ELR (cell line): ENCODE data around the gene TRIM2.
"Not testable (repeated sequence)": the region's sequence is repeated elsewhere in the genome, so short reads cannot be mapped to it uniquely, and the experiment has no call there.

Experiments
- DNase-seq: peaks from one replicate; pipeline ENCODE4 v3.0.0-alpha.2; 2015; ENCODE audit warnings: low read depth

TRIM2 gene

DNA sequence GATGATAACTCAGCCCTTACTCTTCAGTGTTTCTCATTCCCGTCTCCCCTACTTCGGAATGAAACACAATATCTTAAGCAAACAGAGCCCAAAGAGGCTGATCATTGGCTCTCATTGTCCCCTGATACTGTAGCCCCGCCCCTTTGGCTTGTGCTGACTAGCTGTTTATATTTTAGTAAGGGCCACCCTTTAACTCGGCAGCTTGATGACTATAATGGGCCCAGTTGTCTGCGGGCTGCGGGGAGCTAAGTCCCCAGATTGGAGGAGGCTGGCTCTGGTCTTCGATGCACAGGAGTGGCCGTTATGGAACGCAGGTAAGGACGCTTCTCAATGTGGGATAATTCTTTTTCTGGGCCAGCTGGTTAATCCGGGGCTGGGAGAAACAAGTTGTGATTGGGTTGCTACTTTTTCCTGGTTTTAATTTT lies at the start of gene TRIM2:
Gene TRIM2 (plus strand): TSS at position 197 of the 425 bp plus-strand sequence. CDS start 88 bp downstream, at position 285.
- DNase-seq: no peak

DNA sequence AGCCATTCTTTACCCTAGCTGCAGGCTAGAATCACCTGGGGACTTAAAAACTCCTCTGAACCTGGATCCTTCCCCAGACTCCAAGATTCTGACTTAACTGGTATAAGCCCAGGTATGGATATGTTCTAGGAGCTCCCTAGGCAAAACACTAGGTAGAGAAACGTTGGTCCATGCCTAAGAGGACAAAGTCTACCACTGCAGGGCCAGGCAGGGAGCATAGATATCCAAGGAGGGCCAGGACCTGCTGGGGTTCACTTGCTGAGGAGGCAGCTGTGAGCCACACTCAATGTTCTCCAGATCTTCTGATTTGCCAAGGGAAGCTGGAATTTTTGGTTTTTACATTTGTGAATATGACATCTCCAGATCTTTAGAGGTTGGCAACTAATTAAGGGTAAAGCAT lies 48.6 kb upstream of the TRIM2 start:
- no peak for DNase-seq

DNA sequence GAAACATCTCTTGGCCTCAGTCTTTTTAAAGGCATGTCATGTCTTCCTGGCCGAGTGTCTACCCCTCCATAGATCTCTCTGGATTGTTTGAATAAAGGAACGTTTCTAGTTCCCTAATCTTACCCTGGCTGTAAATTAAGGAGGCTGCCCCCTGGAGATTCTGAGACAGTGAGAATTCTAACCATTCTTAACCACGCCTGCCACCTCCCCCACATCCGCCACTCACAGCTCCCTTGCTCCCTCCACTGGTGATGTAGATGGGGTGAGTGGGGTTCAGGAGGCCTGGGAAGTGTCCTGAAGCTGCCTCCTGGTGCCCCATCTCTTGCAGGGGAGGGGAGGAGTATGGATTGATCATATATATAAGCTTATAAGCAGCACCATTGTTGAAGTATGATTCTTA lies 48.0 kb upstream of the TRIM2 start:
- peak; percentile 25 for DNase-seq

DNA sequence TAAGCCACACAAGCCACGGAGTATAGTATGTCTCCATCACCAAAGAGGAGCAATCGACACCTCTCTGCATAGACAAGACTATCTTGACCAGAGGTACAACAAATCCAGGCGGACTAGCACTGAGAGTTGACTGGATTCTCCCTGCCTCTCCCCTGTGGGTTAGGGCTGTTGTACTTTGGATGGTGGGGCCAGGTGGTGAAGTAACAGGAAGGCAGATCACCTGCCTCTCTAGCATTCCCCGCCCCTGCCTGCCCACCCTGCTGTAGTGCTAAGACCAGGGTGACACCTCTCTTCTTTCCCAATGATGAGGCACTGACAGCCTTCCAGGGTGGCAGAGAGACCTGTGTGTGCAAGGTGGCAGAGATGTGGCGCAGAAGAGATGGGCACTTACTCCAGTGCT lies 47.5 kb upstream of the TRIM2 start:
- DNase-seq: no peak

DNA sequence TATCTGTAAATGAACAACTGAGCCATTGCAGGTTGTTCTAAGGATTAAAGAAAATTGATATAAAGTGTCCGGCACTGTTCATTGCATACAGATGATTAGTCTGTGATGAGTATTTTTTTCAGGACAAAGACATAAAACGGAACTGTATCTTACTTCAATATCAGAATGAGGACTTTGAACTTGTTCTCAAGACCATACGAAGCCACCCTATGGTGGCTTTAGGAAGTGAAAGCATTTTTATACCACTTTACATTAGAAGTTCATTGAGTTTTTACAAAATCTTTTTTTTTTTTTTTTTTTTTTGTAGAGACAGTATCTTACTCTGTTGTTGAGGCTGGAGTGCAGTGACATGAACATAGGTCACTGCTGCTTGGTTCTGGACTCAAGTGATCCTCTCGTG lies 45.2 kb upstream of the TRIM2 start:
- DNase-seq: peak; percentile 33

DNA sequence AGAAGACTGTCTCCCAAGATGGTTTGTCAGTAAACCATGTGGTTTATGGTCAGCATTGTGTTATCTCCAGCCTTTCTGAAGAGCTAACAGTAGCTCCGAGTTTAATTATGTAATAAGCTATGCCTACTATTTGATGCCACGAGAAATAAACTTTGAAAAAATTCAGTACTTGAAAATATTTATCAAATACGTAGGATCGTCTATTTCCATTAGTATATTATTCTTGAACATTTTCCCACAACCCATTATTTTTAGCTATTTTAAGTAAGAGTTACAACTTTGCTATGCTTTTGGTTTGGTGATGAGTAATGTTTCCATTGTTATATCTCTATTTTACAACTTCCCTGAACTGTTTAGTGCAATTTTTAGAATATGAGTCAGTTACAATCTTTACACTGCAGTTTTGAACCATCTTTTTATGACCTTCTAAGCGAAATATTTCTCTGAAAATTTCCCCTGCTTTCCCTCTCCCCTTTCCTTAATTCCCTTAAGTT lies 44.5 kb upstream of the TRIM2 start:
- DNase-seq: peak; percentile 76

DNA sequence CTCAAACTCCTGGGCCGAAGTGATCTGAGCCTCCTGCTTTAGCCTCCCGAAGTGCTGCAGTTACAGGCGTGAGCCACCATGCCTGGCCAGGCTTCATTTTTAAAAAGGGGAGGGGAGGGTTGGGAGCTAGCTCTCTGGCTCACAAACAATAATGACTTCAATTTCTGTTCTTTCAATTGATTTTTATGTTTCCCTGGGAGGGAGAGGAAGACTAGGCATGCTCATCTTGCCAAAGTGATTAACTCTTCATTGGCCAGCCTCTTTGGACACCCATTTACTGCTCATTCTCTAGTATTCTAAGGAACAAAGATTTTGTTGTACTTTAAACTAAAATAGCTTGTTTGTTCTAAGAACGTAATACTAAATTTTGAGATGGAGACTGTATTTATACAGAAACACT lies 43.4 kb upstream of the TRIM2 start:
- DNase-seq: no peak

DNA sequence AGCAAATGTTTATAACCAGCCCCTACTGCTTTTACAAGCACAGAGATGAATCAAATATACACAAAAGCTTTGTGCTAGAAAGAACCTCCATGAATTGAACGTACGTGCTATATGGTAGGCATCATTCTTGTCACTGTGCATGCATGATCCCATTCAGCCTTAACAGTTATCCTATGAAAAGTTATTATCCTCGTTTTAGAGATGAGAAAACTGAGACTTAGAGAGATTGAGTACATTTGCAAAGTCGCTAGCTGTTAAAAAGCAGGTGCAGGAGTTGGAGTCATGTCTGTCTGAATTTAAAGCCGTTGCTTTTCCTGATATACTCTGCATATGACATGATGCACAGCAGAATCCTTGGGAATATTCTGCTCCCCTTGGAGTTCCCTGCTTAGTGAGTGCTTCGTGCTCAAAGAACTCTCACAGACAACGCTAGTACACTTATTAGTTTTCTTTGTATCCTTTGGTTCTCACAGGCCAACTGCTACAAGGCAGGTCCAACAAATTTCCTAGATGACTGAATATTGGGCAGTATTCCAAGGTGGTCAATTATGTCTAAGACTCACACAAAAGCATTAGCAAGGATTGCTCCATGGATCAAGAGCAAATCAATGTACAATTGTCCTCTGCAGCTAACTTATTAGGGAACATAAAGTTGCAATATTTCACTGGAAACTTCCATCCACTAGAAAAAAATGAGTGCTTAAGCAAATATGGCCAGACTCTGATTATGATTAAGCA lies 42.8 kb upstream of the TRIM2 start:
- no peak for DNase-seq

DNA sequence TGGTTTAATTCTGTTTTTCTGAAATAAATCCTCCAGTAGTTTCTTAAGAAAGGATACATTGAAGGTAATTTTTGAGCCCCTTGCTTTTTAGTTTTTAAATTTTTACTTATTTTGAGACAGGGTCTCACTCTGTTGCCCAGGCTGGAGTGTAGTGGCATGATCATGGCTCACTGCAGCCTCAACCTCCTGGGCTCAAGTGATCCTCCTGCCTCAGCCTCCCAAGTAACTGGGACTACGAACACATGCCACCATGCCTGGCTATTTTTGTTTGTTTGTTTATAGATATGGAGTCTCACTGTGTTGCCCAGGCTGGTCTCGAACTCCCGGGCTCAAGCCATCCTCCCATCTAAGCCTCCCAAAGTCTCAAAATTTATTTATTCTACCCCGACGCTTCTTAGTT lies 39.0 kb upstream of the TRIM2 start:
- DNase-seq: not testable (repeated sequence)

DNA sequence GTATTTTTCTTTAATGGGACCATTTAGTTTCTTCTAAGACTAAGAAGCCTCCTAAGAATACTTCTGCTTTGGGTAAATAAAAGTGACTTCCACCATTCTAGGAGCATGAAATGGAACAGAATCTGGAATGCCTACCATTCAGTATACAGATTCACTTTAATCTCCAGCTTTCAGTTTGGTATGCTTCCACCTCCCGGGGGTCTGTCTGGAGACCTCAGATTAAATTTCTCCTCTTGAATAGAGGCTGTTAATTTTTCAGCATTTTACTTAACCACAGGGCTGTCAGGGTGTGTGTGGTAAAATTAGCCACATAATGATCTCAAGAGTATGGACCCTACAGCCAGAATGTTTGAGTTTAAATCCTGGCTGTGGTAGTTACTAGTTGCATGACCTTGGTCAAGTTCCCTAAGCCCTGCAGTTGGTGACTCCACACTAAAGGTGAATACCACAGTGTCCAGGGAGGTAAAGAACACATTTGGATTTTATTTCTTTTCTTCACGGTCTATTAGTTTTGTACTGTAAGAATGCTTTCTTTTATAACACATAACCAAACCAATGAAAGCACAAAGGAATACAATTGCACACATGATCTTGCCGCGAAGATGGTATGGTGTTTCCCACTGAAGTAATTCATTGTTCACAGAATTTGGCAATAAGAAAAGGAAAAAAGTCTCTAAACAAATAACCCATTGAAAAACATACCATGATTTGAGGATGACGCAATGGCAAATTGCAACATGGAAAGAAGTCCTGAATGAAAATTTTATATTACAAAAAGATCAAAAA lies 37.3 kb upstream of the TRIM2 start:
- no peak for DNase-seq

DNA sequence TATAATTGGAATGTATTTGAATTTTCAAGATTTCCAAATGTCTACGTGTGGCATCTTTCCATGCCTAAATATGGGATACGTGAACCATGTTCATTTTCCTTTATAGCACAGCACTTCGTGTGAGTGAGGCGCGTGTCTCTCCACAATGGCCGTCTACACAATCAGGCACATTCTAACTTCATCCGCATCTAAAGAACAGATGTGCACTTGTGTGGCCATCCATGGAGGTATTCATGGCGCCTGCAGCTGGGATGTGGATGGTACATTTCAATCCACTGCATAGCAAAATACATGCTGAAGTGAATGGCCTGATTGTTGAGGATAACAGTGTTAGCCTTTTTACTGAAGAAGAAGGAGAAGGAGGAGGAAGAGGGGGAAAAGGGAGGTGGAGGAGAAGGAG lies 34.5 kb upstream of the TRIM2 start:
- no peak for DNase-seq

DNA sequence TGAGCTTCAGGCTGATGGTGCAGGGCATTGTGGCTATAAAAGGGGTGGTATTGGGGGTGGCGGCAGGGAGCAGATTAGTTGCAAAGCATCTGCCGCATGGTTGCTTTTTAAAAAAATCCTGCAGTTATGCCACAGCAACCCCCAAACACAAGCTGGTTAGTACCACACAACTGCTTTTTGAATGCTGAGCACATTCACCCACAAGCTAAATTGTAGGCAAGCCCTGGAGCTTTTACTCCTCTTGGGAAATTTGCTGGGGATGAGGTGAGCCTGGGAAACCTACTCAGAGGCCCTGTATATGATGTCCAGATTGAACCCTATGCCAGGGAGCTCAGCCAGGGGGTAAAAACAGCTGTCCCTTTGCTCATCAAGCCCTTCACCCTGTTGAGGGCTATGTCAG lies 33.8 kb upstream of the TRIM2 start:
- no peak for DNase-seq

DNA sequence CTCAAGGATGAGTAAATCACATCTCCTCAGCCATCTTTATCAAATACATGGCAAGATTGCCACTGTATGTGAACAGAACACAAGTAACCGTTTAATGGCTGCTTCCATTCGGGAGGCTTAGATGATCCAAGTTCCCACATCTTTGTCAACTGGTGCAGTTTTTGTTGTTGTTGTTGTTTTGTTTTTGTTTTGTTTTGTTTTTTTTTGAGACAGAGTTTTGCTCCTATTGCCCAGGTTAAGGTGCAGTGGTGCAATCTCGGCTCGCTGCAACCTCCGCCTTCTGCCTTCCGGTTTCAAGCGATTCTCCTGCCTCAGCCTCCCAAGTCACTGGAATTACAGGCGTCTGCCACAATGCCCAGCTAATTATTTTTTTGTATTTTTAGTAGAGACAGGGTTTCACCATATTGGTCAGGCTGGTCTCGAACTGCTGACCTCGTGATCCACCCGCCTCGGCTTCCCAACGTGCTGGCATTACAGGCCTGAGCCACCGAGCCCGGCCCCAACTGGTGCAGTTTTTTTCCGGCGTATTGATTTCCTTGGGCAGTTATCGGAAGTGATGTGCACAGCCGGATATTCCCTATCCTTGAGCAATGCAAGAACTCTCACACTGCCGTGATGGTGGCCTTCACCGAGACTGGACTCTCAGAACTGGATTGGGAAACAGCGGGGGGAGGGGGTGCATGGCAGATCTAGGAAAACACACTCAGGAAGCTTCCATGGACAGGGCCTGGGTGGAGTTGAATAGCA lies 29.2 kb upstream of the TRIM2 start:
- no peak for DNase-seq

DNA sequence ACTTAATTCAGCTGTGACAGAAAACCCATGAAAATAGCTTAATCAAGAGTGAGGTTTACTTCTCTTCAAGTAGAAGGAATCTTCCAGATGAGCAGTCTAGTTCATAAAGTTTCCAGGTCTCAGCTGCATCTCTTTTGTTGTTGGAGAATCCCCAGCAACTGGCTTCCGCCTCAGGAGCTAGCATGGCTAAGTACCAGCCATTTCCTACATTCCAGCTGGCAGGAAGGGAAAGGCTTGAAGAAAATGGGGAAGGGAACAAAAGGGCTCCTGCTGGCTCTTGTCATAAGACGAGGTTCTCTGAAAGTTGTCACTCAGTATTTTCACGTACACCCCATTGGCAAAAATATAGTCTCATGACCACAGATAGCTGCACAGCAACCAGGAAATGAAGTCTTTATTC lies 27.3 kb upstream of the TRIM2 start:
- DNase-seq: no peak

DNA sequence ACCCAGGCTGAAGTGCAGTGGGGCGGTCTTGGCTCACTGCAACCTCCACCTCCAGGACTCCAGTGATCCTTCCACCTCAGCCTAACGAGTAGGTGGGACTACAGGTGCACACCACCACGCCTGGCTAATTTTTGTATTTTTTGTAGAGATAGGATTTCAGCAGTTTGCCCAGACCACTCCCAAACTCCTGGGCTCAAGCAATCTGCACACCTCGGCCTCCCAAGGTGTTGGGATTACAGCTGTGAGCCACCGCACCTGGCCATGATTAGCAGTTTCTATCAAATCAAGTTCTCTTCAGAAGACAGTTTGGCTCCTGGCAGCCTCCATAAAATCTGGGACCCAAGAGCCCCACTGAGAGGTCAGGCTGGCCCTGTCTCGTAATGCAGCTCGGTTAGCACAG lies 26.4 kb upstream of the TRIM2 start:
- no peak for DNase-seq

DNA sequence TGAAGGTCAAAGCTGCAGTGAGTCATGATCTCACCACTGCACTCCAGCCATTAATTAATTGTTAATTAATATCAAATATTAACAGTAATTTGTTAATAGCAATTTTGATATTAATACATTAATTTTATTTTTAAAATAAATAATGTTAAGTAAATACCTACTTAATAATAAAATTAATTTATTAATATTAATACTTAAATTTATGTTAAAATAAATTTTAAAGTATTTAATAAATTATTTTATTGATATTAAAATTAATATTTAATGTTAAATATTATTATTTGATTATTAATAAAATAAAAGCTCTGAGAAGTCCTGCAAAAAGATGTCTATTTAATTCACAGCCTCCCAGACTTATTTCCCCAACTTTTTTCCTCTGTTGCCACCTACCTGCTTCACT lies 25.1 kb upstream of the TRIM2 start:
- DNase-seq: no peak

DNA sequence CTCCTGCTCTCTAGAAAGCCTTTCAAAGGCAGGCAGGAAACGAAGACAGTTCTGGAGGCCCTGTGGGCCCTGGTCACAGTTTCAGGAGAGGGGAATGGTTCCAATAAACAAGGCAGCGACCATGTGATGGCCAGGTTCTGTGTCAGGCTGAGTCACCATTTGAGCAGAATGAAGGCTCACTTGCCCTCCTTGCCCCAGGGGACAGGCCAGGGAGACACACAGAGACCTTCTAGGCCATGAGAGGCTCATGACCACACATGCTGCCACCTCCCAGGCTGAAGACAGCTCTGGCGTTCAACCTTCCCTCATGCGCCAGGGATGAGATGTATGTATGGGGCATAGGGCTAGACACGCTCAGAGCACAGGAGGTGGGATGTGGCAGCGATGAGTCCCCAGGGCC lies 22.9 kb upstream of the TRIM2 start:
- peak; percentile 49 for DNase-seq

DNA sequence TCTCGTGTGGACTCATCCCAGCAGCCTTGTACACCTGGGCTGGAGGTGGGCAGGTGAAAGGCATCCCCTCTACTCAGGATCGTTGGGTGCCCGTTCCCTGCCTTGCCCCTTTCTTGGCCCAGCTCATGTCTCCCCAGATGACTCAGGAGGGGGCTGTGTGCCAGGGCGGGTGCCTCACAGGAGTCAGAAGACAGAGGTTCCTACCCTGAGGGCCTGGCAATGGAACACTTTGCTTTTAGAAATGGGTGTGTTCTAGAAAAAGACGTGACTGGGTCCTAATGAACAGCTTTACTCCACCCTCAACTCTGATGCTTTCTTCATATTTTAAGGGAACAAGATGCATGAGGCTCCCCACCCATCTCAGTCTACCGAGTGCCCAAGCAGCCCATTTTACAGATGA lies 22.5 kb upstream of the TRIM2 start:
- DNase-seq: no peak

DNA sequence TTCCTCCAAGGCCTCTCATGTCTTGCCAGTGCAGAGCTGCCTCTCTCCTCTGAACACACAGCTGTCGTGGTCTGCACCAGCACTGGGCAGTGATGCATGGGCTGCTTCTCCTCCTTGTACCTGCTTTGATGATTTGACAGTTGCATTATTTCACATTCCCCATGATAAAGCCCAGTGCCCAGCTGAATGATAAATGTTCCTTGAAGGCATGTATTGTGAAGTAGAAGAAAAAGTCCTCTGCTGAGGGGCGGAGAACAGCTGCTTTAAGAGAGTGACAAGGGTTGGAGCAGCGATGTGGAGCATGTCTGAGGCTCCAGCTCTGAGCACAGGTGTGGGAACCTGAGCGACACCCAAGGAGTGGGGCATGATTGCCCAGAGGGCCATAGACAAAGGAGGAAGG lies 21.1 kb upstream of the TRIM2 start:
- DNase-seq: no peak

DNA sequence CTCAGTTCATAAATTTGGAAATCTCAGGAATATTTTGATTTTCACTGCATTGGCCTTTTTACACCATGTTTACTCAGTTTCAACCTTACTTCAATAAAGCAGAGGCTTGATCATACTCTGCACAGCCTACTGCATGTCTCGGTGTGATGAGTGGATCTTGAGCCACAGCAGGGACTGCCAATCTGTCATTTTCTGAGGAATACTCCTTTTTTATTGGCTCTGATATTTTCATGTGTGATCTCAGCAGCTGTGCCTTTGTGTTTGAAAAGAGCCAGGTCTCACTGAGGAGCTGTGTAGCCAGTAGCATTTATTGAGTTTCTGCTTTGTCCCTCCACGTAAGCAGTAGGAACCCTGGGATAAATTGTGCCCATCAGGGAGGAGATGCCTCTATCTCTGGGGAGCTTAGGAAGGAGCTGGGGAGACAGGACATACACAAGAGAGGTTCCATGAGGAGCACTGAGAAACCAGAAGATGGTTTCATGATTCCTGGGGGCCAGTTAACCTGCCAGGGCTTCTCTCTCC lies 18.9 kb upstream of the TRIM2 start:
- no peak for DNase-seq

DNA sequence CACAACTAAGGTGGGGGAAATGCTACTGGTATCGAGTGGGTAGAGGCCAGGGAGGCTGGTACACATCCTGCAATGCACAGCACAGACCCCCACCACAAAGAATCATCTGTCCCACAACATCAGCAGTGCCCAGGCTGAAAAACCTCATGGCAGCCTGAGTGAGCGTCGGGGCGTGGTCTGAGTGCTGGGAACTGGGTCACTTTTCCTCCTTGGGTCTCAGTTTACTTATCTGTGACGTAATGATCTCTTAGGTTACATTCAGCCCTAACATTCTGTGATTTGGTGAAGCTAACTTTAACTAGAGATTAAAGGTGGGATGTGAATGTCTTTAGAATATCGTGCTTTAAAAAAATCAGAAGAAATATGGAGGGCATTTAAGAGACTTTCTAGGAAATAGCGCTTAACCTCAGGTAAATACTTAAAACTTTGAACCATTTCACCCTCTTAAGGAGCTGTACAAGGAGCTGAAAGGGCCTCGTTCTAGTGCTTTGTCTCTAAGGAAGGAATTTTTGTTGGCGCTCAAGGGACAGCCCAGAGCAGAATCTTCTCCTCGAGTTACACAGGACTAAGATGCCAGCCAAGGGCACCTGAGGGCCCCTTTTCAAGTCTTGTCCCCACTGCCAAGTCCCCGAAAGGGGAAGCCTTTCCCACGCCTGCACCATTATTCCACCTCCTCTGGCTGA lies 18.1 kb upstream of the TRIM2 start:
- DNase-seq: no peak
